UCSD-AML1 (cell line): ENCODE results near the gene SERPINB11.
"Not testable (repeated sequence)": the region's sequence is repeated elsewhere in the genome, so short reads cannot be mapped to it uniquely, and the experiment has no call there.

Source experiments
- DNase-seq: peaks from one replicate; lab custom pipeline; 2025; ENCODE audit not compliant: unreplicated experiment; lab: John Stamatoyannopoulos, UW

Gene SERPINB11

GRCh38 chr18:63725682-63726480 is 23.1 kb downstream of the SERPINB11 start:
- no peak for DNase-seq

GRCh38 chr18:63730773-63731172 is 28.0 kb downstream of the SERPINB11 start:
- DNase-seq = no peak

GRCh38 chr18:63731215-63731614 is 28.5 kb downstream of the SERPINB11 start:
- DNase-seq = no peak

GRCh38 chr18:63736876-63737275 is 34.1 kb downstream of the SERPINB11 start:
- no peak for DNase-seq

GRCh38 chr18:63741769-63742168 is 39.0 kb downstream of the SERPINB11 start:
- DNase-seq = no peak

GRCh38 chr18:63747006-63747405 is 44.2 kb downstream of the SERPINB11 start:
- DNase-seq = no peak

GRCh38 chr18:63749489-63749888 is 46.7 kb downstream of the SERPINB11 start:
- no peak for DNase-seq

GRCh38 chr18:63752636-63753035 is 49.9 kb downstream of the SERPINB11 start:
- no peak for DNase-seq

GRCh38 chr18:63753676-63754075 is 50.9 kb downstream of the SERPINB11 start:
- DNase-seq = no peak

- DNase-seq = no peak
Observed at GRCh38 chr18:63757541-63757940, 54.8 kb downstream of the SERPINB11 start.

GRCh38 chr18:63758615-63759240 is 56.0 kb downstream of the SERPINB11 start:
- no peak for DNase-seq

- not testable (repeated sequence) for DNase-seq
Observed at GRCh38 chr18:63759786-63760185, 57.0 kb downstream of the SERPINB11 start.

GRCh38 chr18:63762518-63762917 is 59.8 kb downstream of the SERPINB11 start:
- no peak for DNase-seq

GRCh38 chr18:63763831-63764600 is 61.3 kb downstream of the SERPINB11 start:
- no peak for DNase-seq

- DNase-seq = no peak
Observed at GRCh38 chr18:63765837-63766236, 63.1 kb downstream of the SERPINB11 start.
